Esophagus squamous epithelium (tissue), 5 donors: ENCODE data around the gene GRK5. TPM values are rescaled to one million over a fixed set of nuclear protein-coding genes. Genes with fewer than 3 reads are reported as not detected.

ENCODE experiments used
- DNase-seq: peaks from one replicate; lab custom pipeline; 2025; lab: John Stamatoyannopoulos, UW
- H3K27ac ChIP-seq, 4 donors: fragments of 200-600 bp; sonication (generic); one replicate each; pipeline ENCODE4 v1.5.1; 2016 to 2019; ENCODE audit warnings: mild to moderate bottlenecking in 1 of 4
- H3K27me3 ChIP-seq, 4 donors: fragments of 200-600 bp; sonication (generic); 1 replicate in 3 of 4; 2 replicates in 1 of 4; pipeline versions ENCODE4 v1.5.1 to v1.6.0; 2017 to 2021; ENCODE audit warnings: antibody characterized with exemption in 1 of 4
- H3K36me3 ChIP-seq, 3 donors: fragments of 200-600 bp; sonication (generic); one replicate each; pipeline ENCODE4 v1.5.1; 2016 to 2019
- H3K4me1 ChIP-seq, 3 donors: fragments of 200-600 bp; sonication (generic); one replicate each; pipeline ENCODE4 v1.5.1; 2017 to 2019
- H3K4me3 ChIP-seq, 4 donors: fragments of 200-600 bp; sonication (generic); 1 replicate in 3 of 4; 2 replicates in 1 of 4; pipeline ENCODE4 v1.5.1; 2016 to 2019; ENCODE audit warnings: mild to moderate bottlenecking in 2 of 4, moderate library complexity in 1 of 4
- H3K9me3 ChIP-seq, 3 donors: fragments of 200-600 bp; sonication (generic); one replicate each; pipeline ENCODE4 v1.5.1; 2016 to 2019
- CTCF ChIP-seq, 6 experiments: fragments of 450-650 bp in 4 of 6; fragments of 200-600 bp in 2 of 6; sonication (generic) in 2 of 6; IDR thresholded peaks; one replicate each; pipeline ENCODE4 v1.5.1; 2016 to 2019; ENCODE audit warnings: antibody characterized with exemption in 6 of 6, mild to moderate bottlenecking in 4 of 6, moderate library complexity in 4 of 6
- POLR2A ChIP-seq, 4 donors: fragments of 450-650 bp; IDR thresholded peaks; one replicate each; pipeline ENCODE4 v1.6.1; 2017; ENCODE audit warnings: antibody characterized with exemption in 4 of 4, mild to moderate bottlenecking in 4 of 4, moderate library complexity in 3 of 4
- WGBS, 2 donors: methylation state at CpG; one replicate each; pipeline ENCODE4 v1.1.5; 2018; 5-methylcytosine and 5-hydroxymethylcytosine counted together
- intact Hi-C: fragments of 100-400 bp; cut with DNase I; formaldehyde crosslinking; loops from one replicate; pipeline ENCODE4 v1.15.0; 2022
- total RNA-seq, 4 donors: library from RNA; depleted of rRNA; stranded (reverse); fragments of >200 nt; gene quantifications; one replicate each; pipeline ENCODE4 v1.1.0, GENCODE V29; 2016
- donor health status: DM: yes; HTN: yes; CAD: no.

The GRK5 gene
- total RNA-seq, 4 donors from 2014 or later = 2.4 to 18.9 (median 6.3) TPM

DNA sequence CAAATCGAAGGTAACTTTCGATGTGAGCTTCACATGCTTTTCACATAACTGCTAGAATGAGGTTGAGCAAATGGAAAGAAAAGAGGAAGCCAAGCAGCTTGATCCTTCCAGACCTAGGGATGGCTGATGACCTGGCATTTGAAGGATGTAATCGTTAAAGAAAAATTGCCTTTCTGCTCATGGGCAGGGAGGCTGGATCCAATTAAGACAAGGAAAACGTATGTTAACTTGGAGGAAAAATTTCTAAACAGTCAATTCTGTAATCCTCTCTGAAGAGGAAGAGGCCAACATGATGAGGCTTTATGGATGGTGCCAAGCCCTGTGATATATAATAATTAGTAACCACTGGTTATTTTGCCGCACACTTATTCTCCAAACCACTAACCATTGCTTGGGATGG lies 12.5 kb downstream of the GRK5 start:
- no peak for DNase-seq
- intact Hi-C loops = loop anchor here (10.0 kb wide), 1 partner anchor 85 kb away; no protein-coding TSS in a partner anchor
- H3K27ac ChIP-seq = peak overlapping the region in 3 of 4 donors; percentile 73 to 78 (median 75)
- H3K27me3 ChIP-seq = no peaks in the 10 kb centered on the region
- no peak for TF ChIP-seq CTCF (IDR thresholded peaks at IDR 0.05)
- no peak for TF ChIP-seq POLR2A (IDR thresholded peaks at IDR 0.05)
- 57 to 76% methylated on average over 5 of the region's 5 CpGs for WGBS, 2 donors
- H3K4me1 ChIP-seq = peaks cover 0 to 77% (median 36%) of the 10 kb centered on the region in 3 donors
- no peak overlapping the region for H3K4me3 ChIP-seq
- no peaks in the 10 kb centered on the region for H3K36me3 ChIP-seq
- H3K9me3 ChIP-seq = no peaks in the 10 kb centered on the region

GRCh38 chr10:119221201-119221600 lies 13.8 kb downstream of the GRK5 start:
- Histone ChIP-seq H3K27ac (peak overlapping the region; percentile 41 to 78 (median 74)), H3K9me3 (no peaks in the 10 kb centered on the region), H3K4me3 (no peak overlapping the region), H3K36me3 (no peaks in the 10 kb centered on the region), H3K27me3 (no peaks in the 10 kb centered on the region), H3K4me1 (peaks cover 0 to 66% (median 39%) of the 10 kb centered on the region in 3 donors)
- TF ChIP-seq POLR2A (IDR thresholded peaks at IDR 0.05) (no peak), CTCF (IDR thresholded peaks at IDR 0.05) (no peak)
- DNase-seq = no peak
- 76 to 95% methylated on average over 4 of the region's 4 CpGs for WGBS, 2 donors
- intact Hi-C loops = no loop called here

GRCh38 chr10:119221666-119222065 lies 14.3 kb downstream of the GRK5 start:
- H3K27ac ChIP-seq = peak overlapping the region in 3 of 4 donors; percentile 75 to 78 (median 76)
- intact Hi-C loops = no loop called here

DNA sequence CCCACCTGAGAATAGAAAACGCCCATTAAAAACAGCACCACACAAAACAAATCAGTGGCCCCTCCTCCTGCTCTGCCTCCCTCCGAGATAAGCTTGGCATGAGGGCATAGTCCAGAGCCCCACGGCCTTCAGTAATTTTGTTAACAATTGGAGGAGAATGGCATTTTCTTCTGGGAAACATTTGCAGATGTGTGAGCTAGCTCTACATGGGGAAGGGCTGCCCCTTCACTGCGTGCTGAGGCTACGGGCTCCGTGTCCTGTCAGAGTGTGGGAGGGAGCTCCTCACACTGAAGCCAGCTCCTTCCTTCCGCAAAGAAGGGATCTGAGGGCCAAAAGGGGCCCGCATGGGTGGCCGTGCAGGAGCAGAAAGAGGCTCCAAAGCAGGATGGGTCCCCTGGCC lies 15.2 kb downstream of the GRK5 start:
- Histone ChIP-seq H3K4me3 (no peak overlapping the region), H3K27ac (peak overlapping the region; percentile 1 to 78 (median 76)), H3K27me3 (no peaks in the 10 kb centered on the region), H3K9me3 (no peaks in the 10 kb centered on the region), H3K36me3 (no peaks in the 10 kb centered on the region), H3K4me1 (peaks cover 0 to 57% (median 34%) of the 10 kb centered on the region in 3 donors)
- no peak for DNase-seq
- WGBS, 2 donors = 33 to 64% methylated on average over 1 to 8 of the region's 9 CpGs
- TF ChIP-seq CTCF (IDR thresholded peaks at IDR 0.05) = no peak
- no peak for TF ChIP-seq POLR2A (IDR thresholded peaks at IDR 0.05)
- intact Hi-C loops = no loop called here

More at GRCh38 chr10:119221666-119222065, 14.3 kb downstream of the GRK5 start:
- H3K9me3 ChIP-seq = no peaks in the 10 kb centered on the region
- no peak for TF ChIP-seq POLR2A (IDR thresholded peaks at IDR 0.05)
- TF ChIP-seq CTCF (IDR thresholded peaks at IDR 0.05) = no peak
- H3K4me3 ChIP-seq = no peak overlapping the region
- H3K4me1 ChIP-seq = peaks cover 0 to 66% (median 39%) of the 10 kb centered on the region in 3 donors
- no peak for DNase-seq
- H3K27me3 ChIP-seq = no peaks in the 10 kb centered on the region
- H3K36me3 ChIP-seq = no peaks in the 10 kb centered on the region
- 93 to 100% methylated on average over 1 of the region's 1 CpG for WGBS, 2 donors

GRCh38 chr10:119222966-119223386 lies 15.6 kb downstream of the GRK5 start:
- Histone ChIP-seq H3K9me3 (no peaks in the 10 kb centered on the region), H3K36me3 (no peaks in the 10 kb centered on the region), H3K4me3 (no peak overlapping the region), H3K4me1 (peaks cover 0 to 53% (median 31%) of the 10 kb centered on the region in 3 donors), H3K27me3 (no peaks in the 10 kb centered on the region), H3K27ac (peak overlapping the region; percentile 1 to 78 (median 76))
- intact Hi-C loops = no loop called here
- WGBS, 2 donors = 68 to 76% methylated on average over 8 to 9 of the region's 9 CpGs
- DNase-seq = no peak
- TF ChIP-seq POLR2A (IDR thresholded peaks at IDR 0.05) (no peak), CTCF (IDR thresholded peaks at IDR 0.05) (no peak)
